ENCODE measurements around the gene ZMIZ1.
"Not testable (repeated sequence)": the region's sequence is repeated elsewhere in the genome, so short reads cannot be mapped to it uniquely, and the experiment has no call there.

ZMIZ1 gene

GRCh38 chr10:79323602-79324001, 254.8 kb downstream of the ZMIZ1 start:
- DNase-seq (ENCODE audit: low read depth) = no peak

GRCh38 chr10:79324032-79324695, 255.4 kb downstream of the ZMIZ1 start:
- DNase-seq (ENCODE audit: low read depth) = no peak

GRCh38 chr10:79326361-79327089, 257.8 kb downstream of the ZMIZ1 start:
- DNase-seq (ENCODE audit: low read depth) = no peak

GRCh38 chr10:79327090-79327457, 258.3 kb downstream of the ZMIZ1 start:
- DNase-seq (ENCODE audit: low read depth) = no peak

- DNase-seq (ENCODE audit: low read depth) = no peak
Measured at GRCh38 chr10:79328147-79328701, 259.5 kb downstream of the ZMIZ1 start.

- DNase-seq (ENCODE audit: low read depth) = no peak
Measured at GRCh38 chr10:79328737-79329504, 260.2 kb downstream of the ZMIZ1 start.

GRCh38 chr10:79329529-79329928, 260.8 kb downstream of the ZMIZ1 start:
- no peak for DNase-seq (ENCODE audit: low read depth)

- DNase-seq (ENCODE audit: low read depth) = no peak
Measured at GRCh38 chr10:79331226-79331625, 262.5 kb downstream of the ZMIZ1 start.

GRCh38 chr10:79331709-79332108, 262.9 kb downstream of the ZMIZ1 start:
- DNase-seq (ENCODE audit: low read depth) = peak; percentile 72

GRCh38 chr10:79332610-79333315, 264.0 kb downstream of the ZMIZ1 start:
- not testable (repeated sequence) for DNase-seq (ENCODE audit: low read depth)

GRCh38 chr10:79333513-79333912, 264.7 kb downstream of the ZMIZ1 start:
- DNase-seq (ENCODE audit: low read depth) = peak; percentile 65

- no peak for DNase-seq (ENCODE audit: low read depth)
Measured at GRCh38 chr10:79334573-79334972, 265.8 kb downstream of the ZMIZ1 start.

- no peak for DNase-seq (ENCODE audit: low read depth)
Measured at GRCh38 chr10:79335094-79335469, 266.3 kb downstream of the ZMIZ1 start.

- DNase-seq (ENCODE audit: low read depth) = no peak
Measured at GRCh38 chr10:79335470-79336235, 266.9 kb downstream of the ZMIZ1 start.

GRCh38 chr10:79336276-79336675, 267.5 kb downstream of the ZMIZ1 start:
- DNase-seq (ENCODE audit: low read depth) = no peak

GRCh38 chr10:79336739-79337138, 268.0 kb downstream of the ZMIZ1 start:
- DNase-seq (ENCODE audit: low read depth) = no peak

GRCh38 chr10:79337783-79338469, 269.2 kb downstream of the ZMIZ1 start:
- not testable (repeated sequence) for DNase-seq (ENCODE audit: low read depth)

- no peak for DNase-seq (ENCODE audit: low read depth)
Measured at GRCh38 chr10:79339266-79339665, 270.5 kb downstream of the ZMIZ1 start.

GRCh38 chr10:79340646-79341244, 272.0 kb downstream of the ZMIZ1 start:
- no peak for DNase-seq (ENCODE audit: low read depth)

GRCh38 chr10:79342295-79342761, 273.6 kb downstream of the ZMIZ1 start:
- no peak for DNase-seq (ENCODE audit: low read depth)

All from stromal cell of bone marrow (primary cell).